ENCODE data around the gene GRIP1. TPM values are rescaled to one million over a fixed set of nuclear protein-coding genes. Genes with fewer than 3 reads are reported as not detected.

Gene GRIP1
- total RNA-seq, 1 donor: under 0.01 TPM

DNA sequence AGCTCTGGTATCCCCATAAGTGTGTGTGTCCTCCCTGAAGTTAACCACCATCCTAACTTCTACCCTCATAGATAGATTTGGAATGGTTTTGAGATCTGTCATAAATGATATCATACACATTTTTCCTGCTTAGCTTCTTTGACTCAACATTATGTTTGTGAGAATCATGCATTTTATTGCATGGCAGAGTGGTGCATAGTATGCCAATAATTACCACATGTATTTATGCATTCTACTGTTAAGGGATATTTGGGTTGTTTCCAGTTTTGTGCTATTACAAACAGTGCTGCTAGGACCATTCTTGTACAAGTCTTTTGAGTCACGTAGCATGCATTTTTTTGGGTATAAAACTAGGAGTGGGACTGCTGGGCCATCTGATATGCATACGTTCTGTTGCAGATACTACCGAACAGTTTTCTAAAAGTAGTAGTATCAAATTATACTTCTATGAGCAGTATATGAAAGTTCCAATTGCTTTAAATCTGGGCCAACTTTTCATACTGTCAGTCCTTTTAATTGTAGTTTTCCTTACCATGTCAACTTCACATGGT is 13.4 kb downstream of the GRIP1 start:
- H3K4me1 ChIP-seq (ENCODE audit: insufficient read depth, low read length): peaks cover 3% of the 10 kb centered on the region
- no peaks in the 10 kb centered on the region for H3K27me3 ChIP-seq (ENCODE audit: insufficient read depth, low read length)
- no peaks in the 10 kb centered on the region for H3K36me3 ChIP-seq (ENCODE audit: insufficient read depth, low read length)
- TF ChIP-seq, protein P1, sequence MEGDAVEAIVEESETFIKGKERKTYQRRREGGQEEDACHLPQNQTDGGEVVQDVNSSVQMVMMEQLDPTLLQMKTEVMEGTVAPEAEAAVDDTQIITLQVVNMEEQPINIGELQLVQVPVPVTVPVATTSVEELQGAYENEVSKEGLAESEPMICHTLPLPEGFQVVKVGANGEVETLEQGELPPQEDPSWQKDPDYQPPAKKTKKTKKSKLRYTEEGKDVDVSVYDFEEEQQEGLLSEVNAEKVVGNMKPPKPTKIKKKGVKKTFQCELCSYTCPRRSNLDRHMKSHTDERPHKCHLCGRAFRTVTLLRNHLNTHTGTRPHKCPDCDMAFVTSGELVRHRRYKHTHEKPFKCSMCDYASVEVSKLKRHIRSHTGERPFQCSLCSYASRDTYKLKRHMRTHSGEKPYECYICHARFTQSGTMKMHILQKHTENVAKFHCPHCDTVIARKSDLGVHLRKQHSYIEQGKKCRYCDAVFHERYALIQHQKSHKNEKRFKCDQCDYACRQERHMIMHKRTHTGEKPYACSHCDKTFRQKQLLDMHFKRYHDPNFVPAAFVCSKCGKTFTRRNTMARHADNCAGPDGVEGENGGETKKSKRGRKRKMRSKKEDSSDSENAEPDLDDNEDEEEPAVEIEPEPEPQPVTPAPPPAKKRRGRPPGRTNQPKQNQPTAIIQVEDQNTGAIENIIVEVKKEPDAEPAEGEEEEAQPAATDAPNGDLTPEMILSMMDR (IDR thresholded peaks at IDR 0.05; ENCODE audit: extremely low read depth, low read depth, low read length): no peak
- no peak overlapping the region for H2AFZ ChIP-seq (ENCODE audit: low read length)
- no peaks in the 10 kb centered on the region for H4K20me1 ChIP-seq (ENCODE audit: insufficient read depth, low read length)
- H3K9me3 ChIP-seq (ENCODE audit: low read depth, low read length): no peaks in the 10 kb centered on the region
- H3K4me2 ChIP-seq (ENCODE audit: insufficient read depth, low read length): no peak overlapping the region
- H3K4me3 ChIP-seq (ENCODE audit: insufficient read depth, low read length): no peak overlapping the region
- no peak for DNase-seq (ENCODE audit: insufficient read length, low spot score, missing footprints)
- H3K79me2 ChIP-seq (ENCODE audit: insufficient read depth, low read length): no peaks in the 10 kb centered on the region
- no peak overlapping the region for H3K27ac ChIP-seq (ENCODE audit: low read depth, low read length)

DNA sequence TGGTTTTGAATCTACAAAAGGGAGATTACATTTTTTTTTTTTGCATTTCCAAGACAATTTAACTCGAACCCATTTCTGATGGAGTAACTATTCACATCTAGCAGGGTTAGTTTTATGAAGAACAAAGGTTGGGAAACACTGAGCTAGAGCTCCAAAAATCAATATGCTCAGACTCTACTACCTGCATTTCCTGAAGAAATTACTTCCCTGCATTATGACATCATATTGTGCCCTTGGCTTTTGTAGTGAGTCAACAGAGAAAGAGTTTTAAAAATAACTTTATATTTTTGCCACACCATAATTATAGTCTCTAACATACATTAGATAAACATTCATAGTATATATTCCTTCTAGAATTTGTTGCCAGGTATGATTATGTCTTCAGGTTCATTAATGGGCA is 14.8 kb downstream of the GRIP1 start:
- DNase-seq (ENCODE audit: insufficient read length, low spot score, missing footprints): no peak
- no peaks in the 10 kb centered on the region for H3K36me3 ChIP-seq (ENCODE audit: insufficient read depth, low read length)
- no peak overlapping the region for H3K4me2 ChIP-seq (ENCODE audit: insufficient read depth, low read length)
- H3K27ac ChIP-seq (ENCODE audit: low read depth, low read length): no peak overlapping the region
- H3K79me2 ChIP-seq (ENCODE audit: insufficient read depth, low read length): no peaks in the 10 kb centered on the region
- H2AFZ ChIP-seq (ENCODE audit: low read length): no peak overlapping the region
- H3K27me3 ChIP-seq (ENCODE audit: insufficient read depth, low read length): no peaks in the 10 kb centered on the region
- TF ChIP-seq, protein P1 (IDR thresholded peaks at IDR 0.05; ENCODE audit: extremely low read depth, low read depth, low read length): no peak
- H3K4me1 ChIP-seq (ENCODE audit: insufficient read depth, low read length): peaks cover 3% of the 10 kb centered on the region
- no peaks in the 10 kb centered on the region for H3K9me3 ChIP-seq (ENCODE audit: low read depth, low read length)
- H4K20me1 ChIP-seq (ENCODE audit: insufficient read depth, low read length): no peaks in the 10 kb centered on the region
- H3K4me3 ChIP-seq (ENCODE audit: insufficient read depth, low read length): no peak overlapping the region

DNA sequence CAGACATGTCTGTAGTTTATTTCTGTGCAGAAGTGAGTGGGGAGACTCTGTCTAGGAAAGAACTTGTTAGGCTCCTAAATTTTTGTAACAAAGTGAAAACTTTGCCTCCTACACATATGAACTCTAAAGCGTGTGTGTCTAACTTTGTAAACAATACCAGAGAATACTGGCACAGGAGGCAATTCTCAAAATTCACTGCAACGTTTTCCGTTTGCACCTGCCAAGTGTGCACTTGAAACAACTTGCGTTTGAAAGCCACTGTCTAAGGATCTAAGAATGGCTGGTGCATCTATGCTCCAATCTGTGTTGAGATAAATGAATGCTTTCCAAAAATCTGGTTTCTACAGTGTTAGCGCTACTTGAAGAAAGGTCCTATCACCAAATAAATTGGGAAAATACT is 15.3 kb downstream of the GRIP1 start:
- DNase-seq (ENCODE audit: insufficient read length, low spot score, missing footprints): no peak
- H3K36me3 ChIP-seq (ENCODE audit: insufficient read depth, low read length): no peaks in the 10 kb centered on the region
- H3K9me3 ChIP-seq (ENCODE audit: low read depth, low read length): no peaks in the 10 kb centered on the region
- peaks cover 3% of the 10 kb centered on the region for H3K4me1 ChIP-seq (ENCODE audit: insufficient read depth, low read length)
- H3K4me2 ChIP-seq (ENCODE audit: insufficient read depth, low read length): no peak overlapping the region
- TF ChIP-seq, protein P1 (IDR thresholded peaks at IDR 0.05; ENCODE audit: extremely low read depth, low read depth, low read length): no peak
- H3K27me3 ChIP-seq (ENCODE audit: insufficient read depth, low read length): no peaks in the 10 kb centered on the region
- H2AFZ ChIP-seq (ENCODE audit: low read length): no peak overlapping the region
- no peaks in the 10 kb centered on the region for H3K79me2 ChIP-seq (ENCODE audit: insufficient read depth, low read length)
- H3K4me3 ChIP-seq (ENCODE audit: insufficient read depth, low read length): no peak overlapping the region
- no peak overlapping the region for H3K27ac ChIP-seq (ENCODE audit: low read depth, low read length)
- no peaks in the 10 kb centered on the region for H4K20me1 ChIP-seq (ENCODE audit: insufficient read depth, low read length)

DNA sequence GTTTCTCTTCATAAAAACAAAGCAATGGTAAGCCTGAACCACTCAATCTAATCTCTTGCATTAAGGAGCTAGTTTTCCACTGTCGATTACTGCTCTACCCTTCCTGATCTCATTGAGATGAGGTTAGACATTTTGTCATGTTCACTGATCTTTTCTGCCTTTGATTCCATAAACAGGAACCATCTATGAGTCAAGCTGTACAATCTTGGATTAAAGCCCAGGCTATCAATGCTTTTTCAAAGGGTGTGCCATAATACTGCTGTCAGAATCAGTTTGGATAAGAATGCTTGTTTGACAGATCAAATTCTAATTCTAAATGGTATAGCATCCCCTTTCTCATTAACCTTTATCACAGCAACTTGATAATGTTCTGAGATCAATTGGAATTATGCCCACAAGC is 16.1 kb downstream of the GRIP1 start:
- H3K4me2 ChIP-seq (ENCODE audit: insufficient read depth, low read length): no peak overlapping the region
- no peak overlapping the region for H3K27ac ChIP-seq (ENCODE audit: low read depth, low read length)
- TF ChIP-seq, protein P1 (IDR thresholded peaks at IDR 0.05; ENCODE audit: extremely low read depth, low read depth, low read length): no peak
- DNase-seq (ENCODE audit: insufficient read length, low spot score, missing footprints): no peak
- peaks cover 3% of the 10 kb centered on the region for H3K4me1 ChIP-seq (ENCODE audit: insufficient read depth, low read length)
- no peaks in the 10 kb centered on the region for H3K9me3 ChIP-seq (ENCODE audit: low read depth, low read length)
- H2AFZ ChIP-seq (ENCODE audit: low read length): no peak overlapping the region
- no peaks in the 10 kb centered on the region for H3K36me3 ChIP-seq (ENCODE audit: insufficient read depth, low read length)
- no peaks in the 10 kb centered on the region for H3K27me3 ChIP-seq (ENCODE audit: insufficient read depth, low read length)
- H3K4me3 ChIP-seq (ENCODE audit: insufficient read depth, low read length): no peak overlapping the region
- no peaks in the 10 kb centered on the region for H3K79me2 ChIP-seq (ENCODE audit: insufficient read depth, low read length)
- H4K20me1 ChIP-seq (ENCODE audit: insufficient read depth, low read length): no peaks in the 10 kb centered on the region
